ENCODE data around the gene USP38. TPM values are rescaled to one million over a fixed set of nuclear protein-coding genes. Genes with fewer than 3 reads are reported as not detected.

USP38 gene
- total and polyA plus RNA-seq, 2 donors (not counting 3 experiments of a cell fraction or from before 2014, with no cell fraction given) = 7.5 to 17.0 TPM

DNA sequence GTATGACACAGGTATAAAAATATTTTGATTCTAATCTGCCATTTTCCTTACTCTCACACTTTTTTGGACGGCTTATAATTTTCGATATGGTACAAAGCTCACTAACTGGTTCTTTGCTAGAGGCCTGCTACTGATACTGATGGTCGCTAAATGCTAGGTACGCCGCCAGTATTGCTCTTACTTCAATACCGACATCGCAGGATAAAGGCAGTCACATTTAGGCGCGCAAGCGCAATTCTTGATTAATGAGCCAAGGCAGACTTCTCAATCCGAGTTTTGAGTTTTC is 557 bp upstream of the USP38 start:
- Histone ChIP-seq H2AFZ (ENCODE audit: low read depth, low read length) (peak overlapping the region; percentile 65), H3K79me2 (ENCODE audit: control insufficient read depth, insufficient read depth, low read length) (peaks cover 41% of the 10 kb centered on the region)
- dilution Hi-C loops (cut with MboI; ENCODE audit: extremely low pct_ligation_motif_present, low sequenced_read_pairs) = no loop called here

DNA sequence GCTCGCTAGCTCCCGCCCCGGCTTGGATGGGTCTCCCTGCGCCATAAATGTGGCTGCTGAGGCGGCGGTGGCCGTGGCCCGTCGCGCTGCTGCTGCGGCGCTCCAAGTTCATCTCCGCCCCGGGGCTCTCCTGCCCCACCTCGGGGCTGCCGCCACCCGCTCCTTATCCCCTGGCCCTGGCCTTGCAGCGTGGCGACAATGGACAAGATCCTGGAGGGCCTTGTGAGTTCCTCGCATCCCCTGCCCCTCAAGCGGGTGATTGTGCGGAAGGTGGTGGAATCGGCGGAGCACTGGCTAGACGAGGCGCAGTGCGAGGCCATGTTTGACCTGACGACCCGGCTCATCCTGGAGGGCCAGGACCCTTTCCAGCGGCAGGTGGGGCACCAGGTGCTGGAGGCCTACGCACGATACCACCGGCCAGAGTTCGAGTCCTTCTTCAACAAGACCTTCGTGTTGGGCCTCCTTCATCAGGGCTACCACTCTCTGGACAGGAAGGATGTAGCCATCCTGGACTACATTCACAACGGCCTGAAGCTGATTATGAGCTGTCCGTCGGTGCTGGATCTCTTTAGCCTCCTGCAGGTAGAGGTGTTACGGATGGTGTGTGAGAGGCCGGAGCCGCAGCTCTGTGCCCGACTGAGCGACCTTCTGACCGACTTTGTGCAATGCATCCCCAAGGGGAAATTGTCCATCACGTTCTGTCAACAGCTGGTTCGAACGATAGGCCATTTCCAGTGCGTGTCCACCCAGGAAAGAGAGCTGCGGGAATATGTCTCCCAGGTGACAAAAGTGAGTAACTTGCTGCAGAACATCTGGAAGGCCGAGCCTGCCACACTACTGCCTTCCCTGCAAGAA is 763 bp downstream of the USP38 start:
- Histone ChIP-seq H3K9me3 (replicated peaks; ENCODE audit: control insufficient read depth, insufficient read depth, low read length) (no peaks in the 10 kb centered on the region), H3K4me1 (ENCODE audit: control insufficient read depth, extremely low read depth, insufficient read depth, low read length) (peaks cover 36% of the 10 kb centered on the region), H3K27me3 (ENCODE audit: control insufficient read depth in 2 of 2, insufficient read depth in 2 of 2, low read length in 2 of 2) (no peaks in the 10 kb centered on the region), H3K9me1 (replicated peaks; ENCODE audit: control insufficient read depth, extremely low read depth, insufficient read depth, low read length) (no peaks in the 10 kb centered on the region), H3K4me3 (replicated peaks in 1 of 3; ENCODE audit: insufficient read depth in 1 of 3, low read depth in 1 of 3, low read length in 3 of 3) (peak overlapping the region; percentile 64 to 80 (median 69)), H3K9ac (replicated peaks; ENCODE audit: extremely low read depth, insufficient read depth, low read length) (peak overlapping the region; percentile 74), H3K79me2 (ENCODE audit: control insufficient read depth, insufficient read depth, low read length) (peaks cover 54% of the 10 kb centered on the region), H3K36me3 (ENCODE audit: control insufficient read depth in 2 of 2, extremely low read depth in 1 of 2, insufficient read depth in 2 of 2, low read length in 2 of 2) (peaks cover 0 to 6% of the 10 kb centered on the region in 2 experiments), H4K20me1 (replicated peaks; ENCODE audit: control insufficient read depth, extremely low read depth, insufficient read depth, low read length) (no peaks in the 10 kb centered on the region), H3K4me2 (ENCODE audit: insufficient read depth, low read length) (peak overlapping the region; percentile 95), H3K27ac (ENCODE audit: insufficient read depth, low read depth, low read length) (peak overlapping the region; percentile 62), H2AFZ (ENCODE audit: low read depth, low read length) (peak overlapping the region; percentile 3)
- intact Hi-C loops (cut with micrococcal nuclease) (loop anchor here (1.0 to 10.0 kb wide), 5 partner anchors 328 to 1831 kb away; partner anchors contain the start of genes INPP4B and SMARCA5), dilution Hi-C loops (cut with MboI; ENCODE audit: extremely low pct_ligation_motif_present, low sequenced_read_pairs) (no loop called here)
- ChIA-PET CTCF (interaction anchor here (0.6 to 1.2 kb wide), 2 partner anchors 152 to 200 kb away, joined by 3 read pairs; partner anchors contain the start of gene GAB1), POLR2A (no interaction called here)
- no TSS peak for BruUV-seq (replicated peaks)
- peak; percentile 46 for DNase-seq (ENCODE audit: low read depth, low spot score)
- TF ChIP-seq POLR2AphosphoS5 (IDR thresholded peaks at IDR 0.05; ENCODE audit: insufficient read depth, low read depth, low read length) (no peak), EZH2 (IDR thresholded peaks at IDR 0.05; ENCODE audit: borderline replicate concordance, low read depth, low read length, severe bottlenecking) (no peak), JUN (IDR thresholded peaks at IDR 0.05; ENCODE audit: borderline replicate concordance, insufficient read depth, insufficient read length, low read depth) (no peak), POLR2A (IDR thresholded peaks at IDR 0.05; ENCODE audit: low read depth, low read length) (no peak), GATA2 (IDR thresholded peaks at IDR 0.05; ENCODE audit: insufficient read depth, insufficient read length, low read depth, low read length) (no peak), MYC (IDR thresholded peaks at IDR 0.05; ENCODE audit: low read depth, low read length) (no peak), FOS (IDR thresholded peaks at IDR 0.05; ENCODE audit: borderline replicate concordance, insufficient read depth, low read length) (no peak)
- TF ChIP-seq, protein P1, sequence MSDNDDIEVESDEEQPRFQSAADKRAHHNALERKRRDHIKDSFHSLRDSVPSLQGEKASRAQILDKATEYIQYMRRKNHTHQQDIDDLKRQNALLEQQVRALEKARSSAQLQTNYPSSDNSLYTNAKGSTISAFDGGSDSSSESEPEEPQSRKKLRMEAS (IDR thresholded peaks at IDR 0.05; ENCODE audit: insufficient read depth, insufficient read length) = no peak
- TF ChIP-seq, protein P2, sequence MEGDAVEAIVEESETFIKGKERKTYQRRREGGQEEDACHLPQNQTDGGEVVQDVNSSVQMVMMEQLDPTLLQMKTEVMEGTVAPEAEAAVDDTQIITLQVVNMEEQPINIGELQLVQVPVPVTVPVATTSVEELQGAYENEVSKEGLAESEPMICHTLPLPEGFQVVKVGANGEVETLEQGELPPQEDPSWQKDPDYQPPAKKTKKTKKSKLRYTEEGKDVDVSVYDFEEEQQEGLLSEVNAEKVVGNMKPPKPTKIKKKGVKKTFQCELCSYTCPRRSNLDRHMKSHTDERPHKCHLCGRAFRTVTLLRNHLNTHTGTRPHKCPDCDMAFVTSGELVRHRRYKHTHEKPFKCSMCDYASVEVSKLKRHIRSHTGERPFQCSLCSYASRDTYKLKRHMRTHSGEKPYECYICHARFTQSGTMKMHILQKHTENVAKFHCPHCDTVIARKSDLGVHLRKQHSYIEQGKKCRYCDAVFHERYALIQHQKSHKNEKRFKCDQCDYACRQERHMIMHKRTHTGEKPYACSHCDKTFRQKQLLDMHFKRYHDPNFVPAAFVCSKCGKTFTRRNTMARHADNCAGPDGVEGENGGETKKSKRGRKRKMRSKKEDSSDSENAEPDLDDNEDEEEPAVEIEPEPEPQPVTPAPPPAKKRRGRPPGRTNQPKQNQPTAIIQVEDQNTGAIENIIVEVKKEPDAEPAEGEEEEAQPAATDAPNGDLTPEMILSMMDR (IDR thresholded peaks at IDR 0.05; ENCODE audit: extremely low read depth in 1 of 2, insufficient read depth in 1 of 2, low read depth in 1 of 2, low read length in 2 of 2) = no peak
- FAIRE-seq = peak; percentile 28

More for the DNA sequence above, 557 bp upstream of the USP38 start:
- H3K9ac ChIP-seq (replicated peaks; ENCODE audit: extremely low read depth, insufficient read depth, low read length) = peak overlapping the region; percentile 91
- BruUV-seq (replicated peaks) = TSS peak; percentile 90
- peak overlapping the region; percentile 73 for H3K27ac ChIP-seq (ENCODE audit: insufficient read depth, low read depth, low read length)
- H3K9me3 ChIP-seq (replicated peaks; ENCODE audit: control insufficient read depth, insufficient read depth, low read length) = no peaks in the 10 kb centered on the region
- POLR2A ChIA-PET = no interaction called here
- peaks cover 27% of the 10 kb centered on the region for H3K4me1 ChIP-seq (ENCODE audit: control insufficient read depth, extremely low read depth, insufficient read depth, low read length)
- peak overlapping the region; percentile 64 to 84 (median 69) for H3K4me3 ChIP-seq (replicated peaks in 1 of 3; ENCODE audit: insufficient read depth in 1 of 3, low read depth in 1 of 3, low read length in 3 of 3)
- H3K36me3 ChIP-seq (ENCODE audit: control insufficient read depth in 2 of 2, extremely low read depth in 1 of 2, insufficient read depth in 2 of 2, low read length in 2 of 2) = peaks cover 0 to 5% of the 10 kb centered on the region in 2 experiments
- no peak for DNase-seq (ENCODE audit: low read depth, low spot score)
- intact Hi-C loops (cut with micrococcal nuclease) = loop anchor here (1.0 to 10.0 kb wide), 4 partner anchors 152 to 1829 kb away; partner anchors contain the start of genes GAB1 and INPP4B
- CTCF ChIA-PET = no interaction called here
- no peaks in the 10 kb centered on the region for H3K27me3 ChIP-seq (ENCODE audit: control insufficient read depth in 2 of 2, insufficient read depth in 2 of 2, low read length in 2 of 2)
- FAIRE-seq = peak; percentile 67
- peak overlapping the region; percentile 95 for H3K4me2 ChIP-seq (ENCODE audit: insufficient read depth, low read length)
- H3K9me1 ChIP-seq (replicated peaks; ENCODE audit: control insufficient read depth, extremely low read depth, insufficient read depth, low read length) = no peaks in the 10 kb centered on the region
- H4K20me1 ChIP-seq (replicated peaks; ENCODE audit: control insufficient read depth, extremely low read depth, insufficient read depth, low read length) = no peaks in the 10 kb centered on the region
- TF ChIP-seq EZH2 (IDR thresholded peaks at IDR 0.05; ENCODE audit: borderline replicate concordance, low read depth, low read length, severe bottlenecking) = no peak
